Measurements from ENCODE around the gene EZR. TPM values are rescaled to one million over a fixed set of nuclear protein-coding genes. Genes with fewer than 3 reads are reported as not detected.
"Not testable (repeated sequence)": the region's sequence is repeated elsewhere in the genome, so short reads cannot be mapped to it uniquely, and the experiment has no call there.

Gene EZR
- total RNA-seq, 6 donors from 2014 or later = 188 to 810 (median 346) TPM

DNA sequence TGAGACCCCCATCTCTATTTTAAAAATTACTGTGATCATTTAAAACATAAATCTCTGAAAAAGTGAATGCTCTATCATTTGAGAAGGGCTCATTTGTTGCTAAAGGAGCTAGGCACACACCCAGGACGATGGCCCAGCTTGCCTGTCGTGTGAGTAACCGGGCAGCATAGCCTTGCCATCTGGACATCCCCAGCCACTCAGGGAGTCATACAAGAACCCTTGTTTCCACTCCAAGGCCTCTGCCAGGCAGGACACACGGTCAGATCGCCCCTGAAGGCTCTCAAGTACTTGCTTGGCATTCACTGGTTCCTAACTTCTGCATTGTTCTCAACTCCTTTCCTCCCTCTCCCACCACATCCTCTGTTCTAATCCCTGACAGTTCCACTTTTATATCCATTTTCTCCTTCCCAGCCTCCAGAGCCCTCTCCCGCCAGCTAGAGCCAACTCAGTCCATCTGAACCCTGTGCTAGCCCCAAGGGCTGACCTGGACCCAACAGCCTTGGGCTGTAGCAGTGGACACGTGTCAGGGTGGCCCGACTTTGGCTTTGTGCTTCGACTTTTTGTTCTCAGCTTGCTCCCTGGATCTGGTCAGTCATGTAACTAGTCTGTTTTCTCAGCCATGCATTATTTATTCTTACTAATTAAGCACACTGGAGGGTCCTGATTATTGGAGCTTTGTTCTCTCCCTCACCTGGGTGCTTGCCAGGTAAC is 15.7 kb upstream of the EZR start:
- Histone ChIP-seq H3K27me3 (no peaks in the 10 kb centered on the region), H3K4me1 (peaks cover 5 to 14% (median 10%) of the 10 kb centered on the region in 4 donors), H3K36me3 (no peaks in the 10 kb centered on the region), H3K9me3 (no peaks in the 10 kb centered on the region), H3K4me3 (no peak overlapping the region), H3K27ac (peak overlapping the region; percentile 65 to 85 (median 70))
- ATAC-seq (ENCODE audit: low FRiP score in 2 of 2) = no peak
- DNase-seq = peak in 1 of 2 donors; percentile 51
- TF ChIP-seq POLR2AphosphoS5 (IDR thresholded peaks at IDR 0.05) = peak in 1 of 2 donors; percentile 7
- no peak for TF ChIP-seq EP300 (IDR thresholded peaks at IDR 0.05)
- 84 to 87% methylated on average over 9 of the region's 9 CpGs for WGBS, 2 donors

GRCh38 chr6:158832807-158833206 is 13.6 kb upstream of the EZR start:
- peaks cover 5 to 14% (median 10%) of the 10 kb centered on the region in 4 donors for H3K4me1 ChIP-seq
- not testable (repeated sequence) for DNase-seq; ATAC-seq (ENCODE audit: low FRiP score in 2 of 2); H3K27me3 ChIP-seq; H3K27ac ChIP-seq; H3K36me3 ChIP-seq; H3K9me3 ChIP-seq; H3K4me3 ChIP-seq
- WGBS, 2 donors = 91 to 95% methylated on average over 9 of the region's 9 CpGs

- WGBS, 2 donors = 90 to 92% methylated on average over 3 to 4 of the region's 4 CpGs
- Histone ChIP-seq H3K9me3 (no peaks in the 10 kb centered on the region), H3K4me3 (no peak overlapping the region), H3K27ac (no peak overlapping the region), H3K4me1 (peaks cover 5 to 14% (median 10%) of the 10 kb centered on the region in 4 donors), H3K36me3 (no peaks in the 10 kb centered on the region), H3K27me3 (no peaks in the 10 kb centered on the region)
- DNase-seq (no peak), ATAC-seq (ENCODE audit: low FRiP score in 2 of 2) (no peak)
- TF ChIP-seq EP300 (IDR thresholded peaks at IDR 0.05) (no peak), POLR2AphosphoS5 (IDR thresholded peaks at IDR 0.05) (no peak), POLR2A (IDR thresholded peaks at IDR 0.05) (no peak)
- TF ChIP-seq, protein P1, sequence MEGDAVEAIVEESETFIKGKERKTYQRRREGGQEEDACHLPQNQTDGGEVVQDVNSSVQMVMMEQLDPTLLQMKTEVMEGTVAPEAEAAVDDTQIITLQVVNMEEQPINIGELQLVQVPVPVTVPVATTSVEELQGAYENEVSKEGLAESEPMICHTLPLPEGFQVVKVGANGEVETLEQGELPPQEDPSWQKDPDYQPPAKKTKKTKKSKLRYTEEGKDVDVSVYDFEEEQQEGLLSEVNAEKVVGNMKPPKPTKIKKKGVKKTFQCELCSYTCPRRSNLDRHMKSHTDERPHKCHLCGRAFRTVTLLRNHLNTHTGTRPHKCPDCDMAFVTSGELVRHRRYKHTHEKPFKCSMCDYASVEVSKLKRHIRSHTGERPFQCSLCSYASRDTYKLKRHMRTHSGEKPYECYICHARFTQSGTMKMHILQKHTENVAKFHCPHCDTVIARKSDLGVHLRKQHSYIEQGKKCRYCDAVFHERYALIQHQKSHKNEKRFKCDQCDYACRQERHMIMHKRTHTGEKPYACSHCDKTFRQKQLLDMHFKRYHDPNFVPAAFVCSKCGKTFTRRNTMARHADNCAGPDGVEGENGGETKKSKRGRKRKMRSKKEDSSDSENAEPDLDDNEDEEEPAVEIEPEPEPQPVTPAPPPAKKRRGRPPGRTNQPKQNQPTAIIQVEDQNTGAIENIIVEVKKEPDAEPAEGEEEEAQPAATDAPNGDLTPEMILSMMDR (IDR thresholded peaks at IDR 0.05) = no peak
Measured at GRCh38 chr6:158832026-158832425, 12.9 kb upstream of the EZR start.

- no peak for TF ChIP-seq POLR2AphosphoS5 (IDR thresholded peaks at IDR 0.05)
- TF ChIP-seq, protein P1 (IDR thresholded peaks at IDR 0.05) = no peak
- TF ChIP-seq EP300 (IDR thresholded peaks at IDR 0.05) = no peak
- TF ChIP-seq POLR2A (IDR thresholded peaks at IDR 0.05) = no peak
- no peaks in the 10 kb centered on the region for H3K36me3 ChIP-seq
- no peaks in the 10 kb centered on the region for H3K9me3 ChIP-seq
- WGBS, 2 donors = 92 to 93% methylated on average over 7 to 8 of the region's 8 CpGs
- no peaks in the 10 kb centered on the region for H3K27me3 ChIP-seq
- peaks cover 5 to 14% (median 10%) of the 10 kb centered on the region in 4 donors for H3K4me1 ChIP-seq
- no peak overlapping the region for H3K4me3 ChIP-seq
- no peak overlapping the region for H3K27ac ChIP-seq
- DNase-seq (no peak), ATAC-seq (ENCODE audit: low FRiP score in 2 of 2) (no peak)
Measured at GRCh38 chr6:158831571-158831970, 12.4 kb upstream of the EZR start.

DNA sequence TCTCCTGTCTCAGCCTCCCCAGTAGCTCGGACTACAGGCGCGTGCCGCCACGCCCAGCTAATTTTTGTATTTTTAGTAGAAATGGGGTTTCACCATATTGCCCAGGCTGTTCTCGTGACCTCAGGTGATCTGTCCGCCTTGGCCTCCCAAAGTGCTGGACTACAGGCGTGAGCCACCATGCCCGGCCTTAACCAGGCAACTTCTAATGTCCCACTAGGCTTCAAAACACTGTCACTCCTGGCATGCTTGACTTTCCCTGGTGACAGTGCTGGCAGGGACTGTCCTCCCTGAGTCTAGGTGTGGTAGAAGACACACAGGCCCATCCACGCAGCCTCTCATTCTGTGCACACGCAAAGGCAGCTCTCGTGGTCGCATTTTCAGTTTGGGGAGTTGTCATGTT is 11.6 kb upstream of the EZR start:
- WGBS, 2 donors = 98% methylated on average over 13 of the region's 13 CpGs
- H3K27ac ChIP-seq = no peak overlapping the region
- ATAC-seq (ENCODE audit: low FRiP score in 2 of 2) (no peak), DNase-seq (no peak)
- H3K27me3 ChIP-seq = no peaks in the 10 kb centered on the region
- H3K4me1 ChIP-seq = peaks cover 3 to 9% (median 6%) of the 10 kb centered on the region in 4 donors
- no peaks in the 10 kb centered on the region for H3K9me3 ChIP-seq
- no peak for TF ChIP-seq EP300 (IDR thresholded peaks at IDR 0.05)
- TF ChIP-seq, protein P1 (IDR thresholded peaks at IDR 0.05) = no peak
- no peak for TF ChIP-seq POLR2AphosphoS5 (IDR thresholded peaks at IDR 0.05)
- no peak for TF ChIP-seq POLR2A (IDR thresholded peaks at IDR 0.05)
- H3K4me3 ChIP-seq = no peak overlapping the region
- no peaks in the 10 kb centered on the region for H3K36me3 ChIP-seq

- no peak for DNase-seq
- no peak for TF ChIP-seq EP300 (IDR thresholded peaks at IDR 0.05)
- no peak for TF ChIP-seq POLR2AphosphoS5 (IDR thresholded peaks at IDR 0.05)
- no peak for TF ChIP-seq POLR2A (IDR thresholded peaks at IDR 0.05)
- TF ChIP-seq, protein P1 (IDR thresholded peaks at IDR 0.05) = no peak
- WGBS, 2 donors = 72 to 76% methylated on average over 7 of the region's 7 CpGs
Measured at GRCh38 chr6:158828807-158829206, 9.6 kb upstream of the EZR start.

More at GRCh38 chr6:158828807-158829206, 9.6 kb upstream of the EZR start:
- Histone ChIP-seq H3K36me3 (no peaks in the 10 kb centered on the region), H3K27me3 (no peaks in the 10 kb centered on the region), H3K4me1 (peaks cover 0 to 10% (median 4%) of the 10 kb centered on the region in 4 donors), H3K4me3 (no peak overlapping the region), H3K27ac (no peak overlapping the region), H3K9me3 (no peaks in the 10 kb centered on the region)
- ATAC-seq (ENCODE audit: low FRiP score in 2 of 2) = no peak
